ENCODE measurements around the gene PDE11A. TPM values are rescaled to one million over a fixed set of nuclear protein-coding genes. Genes with fewer than 3 reads are reported as not detected.
"Not testable (repeated sequence)": the region's sequence is repeated elsewhere in the genome, so short reads cannot be mapped to it uniquely, and the experiment has no call there.

Gene PDE11A
- total and polyA plus RNA-seq, 2 donors from 2014 or later: 0.58 to 0.82 TPM

DNA sequence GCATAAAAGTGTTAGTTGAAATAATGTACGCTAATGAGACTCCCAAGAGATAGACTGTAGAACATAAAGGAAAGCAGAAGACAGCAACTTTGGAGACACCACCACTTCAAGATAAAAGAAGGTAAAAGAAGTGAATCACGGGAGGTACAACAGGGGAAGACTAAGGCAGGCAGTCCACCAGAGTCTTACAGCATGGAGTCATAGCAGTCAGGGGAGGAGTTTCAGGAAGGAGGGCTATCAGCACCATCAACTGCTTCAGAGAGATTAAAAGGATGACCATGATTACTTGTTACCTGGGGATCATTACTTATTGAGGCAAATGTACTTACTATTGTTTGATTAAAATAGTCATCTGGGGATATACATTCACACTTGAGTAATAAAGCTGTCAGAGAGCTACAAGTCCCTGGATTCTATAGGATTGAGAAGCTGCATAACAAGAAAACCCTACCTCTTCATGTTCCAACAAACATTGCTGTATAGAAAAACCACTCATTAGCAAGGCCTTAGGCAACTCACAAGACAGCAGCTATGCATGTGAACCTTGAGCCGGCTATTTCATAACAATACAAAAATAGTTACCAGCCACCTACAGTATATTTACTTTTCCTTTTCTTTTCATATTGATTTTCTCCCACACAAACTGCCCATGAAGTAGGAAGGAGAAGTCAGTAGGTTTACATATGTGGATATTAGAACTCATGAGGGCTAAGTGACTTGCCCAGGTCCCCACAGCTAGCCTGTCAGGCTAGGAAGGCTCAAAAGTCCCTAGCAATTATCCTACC lies 101.7 kb downstream of the PDE11A start:
- Histone ChIP-seq H3K27me3 (ENCODE audit: control insufficient read depth, insufficient read depth, low read length) (no peaks in the 10 kb centered on the region), H3K9me3 (ENCODE audit: control insufficient read depth in 2 of 3, insufficient read depth in 1 of 3, low read length in 3 of 3) (no peaks in the 10 kb centered on the region), H3K36me3 (ENCODE audit: control insufficient read depth in 2 of 3, insufficient read depth in 3 of 3, low read length in 3 of 3) (no peaks in the 10 kb centered on the region), H3K27ac (ENCODE audit: low read depth in 2 of 2, low read length in 2 of 2) (no peak overlapping the region), H3K4me3 (ENCODE audit: low read length in 3 of 3) (no peak overlapping the region), H3K4me1 (ENCODE audit: control insufficient read depth in 2 of 3, insufficient read depth in 2 of 3, low read depth in 1 of 3, low read length in 3 of 3) (no peaks in the 10 kb centered on the region), H3K9ac (ENCODE audit: low read length in 3 of 3) (no peak overlapping the region)
- TF ChIP-seq, protein P1, sequence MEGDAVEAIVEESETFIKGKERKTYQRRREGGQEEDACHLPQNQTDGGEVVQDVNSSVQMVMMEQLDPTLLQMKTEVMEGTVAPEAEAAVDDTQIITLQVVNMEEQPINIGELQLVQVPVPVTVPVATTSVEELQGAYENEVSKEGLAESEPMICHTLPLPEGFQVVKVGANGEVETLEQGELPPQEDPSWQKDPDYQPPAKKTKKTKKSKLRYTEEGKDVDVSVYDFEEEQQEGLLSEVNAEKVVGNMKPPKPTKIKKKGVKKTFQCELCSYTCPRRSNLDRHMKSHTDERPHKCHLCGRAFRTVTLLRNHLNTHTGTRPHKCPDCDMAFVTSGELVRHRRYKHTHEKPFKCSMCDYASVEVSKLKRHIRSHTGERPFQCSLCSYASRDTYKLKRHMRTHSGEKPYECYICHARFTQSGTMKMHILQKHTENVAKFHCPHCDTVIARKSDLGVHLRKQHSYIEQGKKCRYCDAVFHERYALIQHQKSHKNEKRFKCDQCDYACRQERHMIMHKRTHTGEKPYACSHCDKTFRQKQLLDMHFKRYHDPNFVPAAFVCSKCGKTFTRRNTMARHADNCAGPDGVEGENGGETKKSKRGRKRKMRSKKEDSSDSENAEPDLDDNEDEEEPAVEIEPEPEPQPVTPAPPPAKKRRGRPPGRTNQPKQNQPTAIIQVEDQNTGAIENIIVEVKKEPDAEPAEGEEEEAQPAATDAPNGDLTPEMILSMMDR (IDR thresholded peaks at IDR 0.05; ENCODE audit: borderline replicate concordance, extremely low read depth, insufficient read depth): no peak
- no peak for DNase-seq
- FAIRE-seq: no peak
- intact Hi-C loops (cut with DNase I): no loop called here

DNA sequence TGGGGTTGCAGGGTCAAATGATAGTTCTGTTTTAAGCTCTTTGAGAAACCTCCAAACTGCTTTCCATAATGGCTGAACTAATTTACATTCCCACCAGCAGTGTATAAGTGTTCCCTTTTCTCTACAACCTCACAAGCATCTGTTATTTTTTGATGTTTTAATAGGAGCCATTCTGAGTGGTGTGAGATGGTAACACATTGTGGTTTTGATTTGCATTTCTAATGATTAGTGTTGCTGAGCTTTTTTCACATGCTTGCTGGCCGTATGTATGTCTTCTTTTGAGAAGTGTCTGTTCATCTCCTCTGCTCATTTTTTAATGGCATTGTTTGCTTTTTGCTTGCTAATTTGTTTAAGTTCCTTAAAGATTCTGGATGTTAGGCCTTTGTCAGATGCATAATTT lies 107.7 kb downstream of the PDE11A start:
- no peaks in the 10 kb centered on the region for H3K27me3 ChIP-seq (ENCODE audit: control insufficient read depth, insufficient read depth, low read length)
- no peaks in the 10 kb centered on the region for H3K4me1 ChIP-seq (ENCODE audit: control insufficient read depth in 2 of 3, insufficient read depth in 2 of 3, low read depth in 1 of 3, low read length in 3 of 3)
- no peak for DNase-seq
- TF ChIP-seq, protein P1 (IDR thresholded peaks at IDR 0.05; ENCODE audit: borderline replicate concordance, extremely low read depth, insufficient read depth): no peak
- intact Hi-C loops (cut with DNase I): no loop called here
- no peak overlapping the region for H3K27ac ChIP-seq (ENCODE audit: low read depth in 2 of 2, low read length in 2 of 2)
- H3K9ac ChIP-seq (ENCODE audit: low read length in 3 of 3): no peak overlapping the region
- no peaks in the 10 kb centered on the region for H3K9me3 ChIP-seq (ENCODE audit: control insufficient read depth in 2 of 3, insufficient read depth in 1 of 3, low read length in 3 of 3)
- no peak overlapping the region for H3K4me3 ChIP-seq (ENCODE audit: low read length in 3 of 3)
- no peaks in the 10 kb centered on the region for H3K36me3 ChIP-seq (ENCODE audit: control insufficient read depth in 2 of 3, insufficient read depth in 3 of 3, low read length in 3 of 3)
- FAIRE-seq: no peak

DNA sequence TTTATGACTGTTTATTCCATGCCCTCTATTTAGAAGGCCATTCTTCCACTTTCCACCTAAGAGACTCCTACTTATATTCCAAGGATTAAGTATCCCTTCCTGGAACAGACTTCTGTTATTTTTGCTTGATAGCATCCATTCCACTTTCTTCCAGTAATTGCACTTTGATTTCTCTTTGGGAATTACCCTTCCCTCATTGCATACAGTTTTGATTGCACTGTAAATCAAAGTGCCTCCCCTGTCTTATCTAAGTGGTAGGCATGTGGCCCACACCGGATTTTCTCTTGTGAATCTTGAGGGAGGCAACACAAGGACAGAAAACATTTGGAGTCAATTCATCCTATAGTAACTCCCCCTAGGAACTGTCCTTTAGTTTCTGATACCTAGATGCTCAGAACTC lies 120.4 kb downstream of the PDE11A start:
- no peak for FAIRE-seq
- Histone ChIP-seq H3K9ac (ENCODE audit: low read length in 3 of 3) (no peak overlapping the region), H3K9me3 (ENCODE audit: control insufficient read depth in 2 of 3, insufficient read depth in 1 of 3, low read length in 3 of 3) (no peaks in the 10 kb centered on the region), H3K27ac (ENCODE audit: low read depth in 2 of 2, low read length in 2 of 2) (no peak overlapping the region), H3K4me1 (ENCODE audit: control insufficient read depth in 2 of 3, insufficient read depth in 2 of 3, low read depth in 1 of 3, low read length in 3 of 3) (no peaks in the 10 kb centered on the region), H3K27me3 (ENCODE audit: control insufficient read depth, insufficient read depth, low read length) (no peaks in the 10 kb centered on the region), H3K4me3 (ENCODE audit: low read length in 3 of 3) (no peak overlapping the region), H3K36me3 (ENCODE audit: control insufficient read depth in 2 of 3, insufficient read depth in 3 of 3, low read length in 3 of 3) (no peaks in the 10 kb centered on the region)
- intact Hi-C loops (cut with DNase I): no loop called here
- DNase-seq: peak in 3 of 5 donors; percentile 21 to 77 (median 76)
- TF ChIP-seq, protein P1 (IDR thresholded peaks at IDR 0.05; ENCODE audit: borderline replicate concordance, extremely low read depth, insufficient read depth): no peak

DNA sequence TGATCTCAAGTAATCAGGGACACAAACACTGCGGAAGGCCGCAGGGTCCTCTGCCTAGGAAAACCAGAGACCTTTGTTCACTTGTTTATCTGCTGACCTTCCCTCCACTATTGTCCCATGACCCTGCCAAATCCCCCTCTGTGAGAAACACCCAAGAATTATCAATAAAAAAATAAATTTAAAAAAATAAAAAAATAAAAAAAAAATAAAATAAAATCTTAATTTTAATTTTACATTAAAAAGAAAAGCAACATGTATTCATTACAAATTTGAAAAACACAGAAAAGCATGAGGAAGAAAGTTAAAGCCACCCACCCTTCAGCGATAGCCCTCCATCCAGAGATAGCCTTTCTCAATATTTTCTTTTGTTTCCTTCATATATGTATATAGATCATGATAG lies 125.0 kb downstream of the PDE11A start:
- H3K4me3 ChIP-seq (ENCODE audit: low read length in 3 of 3); H3K36me3 ChIP-seq (ENCODE audit: control insufficient read depth in 2 of 3, insufficient read depth in 3 of 3, low read length in 3 of 3); DNase-seq; H3K9me3 ChIP-seq (ENCODE audit: control insufficient read depth in 2 of 3, insufficient read depth in 1 of 3, low read length in 3 of 3); H3K9ac ChIP-seq (ENCODE audit: low read length in 3 of 3); H3K27me3 ChIP-seq (ENCODE audit: control insufficient read depth, insufficient read depth, low read length); H3K4me1 ChIP-seq (ENCODE audit: control insufficient read depth in 2 of 3, insufficient read depth in 2 of 3, low read depth in 1 of 3, low read length in 3 of 3); intact Hi-C loops (cut with DNase I); H3K27ac ChIP-seq (ENCODE audit: low read depth in 2 of 2, low read length in 2 of 2); FAIRE-seq: not testable (repeated sequence)

DNA sequence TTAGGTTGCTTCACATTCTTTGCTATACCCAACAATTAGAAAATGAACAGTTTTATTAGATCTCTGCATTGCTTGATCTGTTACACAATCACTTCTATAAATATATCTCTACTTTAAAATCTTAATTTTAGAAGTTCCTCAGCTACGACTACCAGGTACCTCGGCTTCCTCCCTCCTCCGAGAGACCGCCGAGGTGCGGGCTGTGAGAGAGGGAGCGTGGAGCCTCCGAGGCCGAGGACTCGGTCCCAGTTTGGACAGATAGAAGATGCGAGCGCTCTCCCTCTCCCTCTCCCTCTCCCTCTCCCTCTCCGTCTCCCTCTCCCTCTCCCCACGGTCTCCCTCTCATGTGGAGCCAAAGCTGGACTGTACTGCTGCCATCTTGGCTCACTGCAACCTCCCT lies 128.0 kb downstream of the PDE11A start:
- H3K9ac ChIP-seq (ENCODE audit: low read length in 3 of 3); H3K27ac ChIP-seq (ENCODE audit: low read depth in 2 of 2, low read length in 2 of 2); intact Hi-C loops (cut with DNase I); H3K36me3 ChIP-seq (ENCODE audit: control insufficient read depth in 2 of 3, insufficient read depth in 3 of 3, low read length in 3 of 3); FAIRE-seq; H3K27me3 ChIP-seq (ENCODE audit: control insufficient read depth, insufficient read depth, low read length); H3K4me1 ChIP-seq (ENCODE audit: control insufficient read depth in 2 of 3, insufficient read depth in 2 of 3, low read depth in 1 of 3, low read length in 3 of 3); DNase-seq; H3K9me3 ChIP-seq (ENCODE audit: control insufficient read depth in 2 of 3, insufficient read depth in 1 of 3, low read length in 3 of 3); H3K4me3 ChIP-seq (ENCODE audit: low read length in 3 of 3): not testable (repeated sequence)

Measured in kidney (tissue), 14 donors.